ENCODE measurements around the gene TOLLIP.

The TOLLIP gene

GRCh38 chr11:1228921-1229451 lies 80.4 kb downstream of the TOLLIP start:
- no peak for TF ChIP-seq CTCF (conservative IDR thresholded peaks at IDR 0.05; ENCODE audit: low read length)
- H3K4me3 ChIP-seq (ENCODE audit: low read length): no peak overlapping the region
- no peak for DNase-seq (ENCODE audit: low read depth)

- DNase-seq (ENCODE audit: low read depth): no peak
- no peak for TF ChIP-seq CTCF (conservative IDR thresholded peaks at IDR 0.05; ENCODE audit: low read length)
Observed at GRCh38 chr11:1228101-1228821, 81.2 kb downstream of the TOLLIP start.

GRCh38 chr11:1227551-1228100 lies 81.8 kb downstream of the TOLLIP start:
- H3K4me3 ChIP-seq (ENCODE audit: low read length): no peak overlapping the region
- no peak for TF ChIP-seq CTCF (conservative IDR thresholded peaks at IDR 0.05; ENCODE audit: low read length)
- DNase-seq (ENCODE audit: low read depth): no peak

More at GRCh38 chr11:1228101-1228821, 81.2 kb downstream of the TOLLIP start:
- H3K4me3 ChIP-seq (ENCODE audit: low read length): no peak overlapping the region

GRCh38 chr11:1226986-1227550 lies 82.4 kb downstream of the TOLLIP start:
- H3K4me3 ChIP-seq (ENCODE audit: low read length): no peak overlapping the region
- no peak for DNase-seq (ENCODE audit: low read depth)
- TF ChIP-seq CTCF (conservative IDR thresholded peaks at IDR 0.05; ENCODE audit: low read length): no peak

- no peak for TF ChIP-seq CTCF (conservative IDR thresholded peaks at IDR 0.05; ENCODE audit: low read length)
- no peak for DNase-seq (ENCODE audit: low read depth)
- H3K4me3 ChIP-seq (ENCODE audit: low read length): no peak overlapping the region
Observed at GRCh38 chr11:1226226-1226985, 83.0 kb downstream of the TOLLIP start.

GRCh38 chr11:1225386-1226225 lies 83.8 kb downstream of the TOLLIP start:
- no peak for DNase-seq (ENCODE audit: low read depth)
- no peak overlapping the region for H3K4me3 ChIP-seq (ENCODE audit: low read length)
- no peak for TF ChIP-seq CTCF (conservative IDR thresholded peaks at IDR 0.05; ENCODE audit: low read length)

Measured in AG10803 (cell line).